HG02759 (cell line): ENCODE measurements around the gene UBL7.
"Not testable (repeated sequence)": the region's sequence is repeated elsewhere in the genome, so short reads cannot be mapped to it uniquely, and the experiment has no call there.

ENCODE experiments used
- ATAC-seq: cut with Tn5 transposase; IDR thresholded peaks from one replicate; pipeline ENCODE4 v1.9.1; 2021; ENCODE audit warnings: mild to moderate bottlenecking, moderate library complexity; ENCODE audit not compliant: unreplicated experiment

The UBL7 gene

GRCh38 chr15:74464216-74464615, 3.3 kb upstream of the UBL7 start:
- no peak for ATAC-seq

- ATAC-seq = no peak
Measured at GRCh38 chr15:74463634-74464033, 2.7 kb upstream of the UBL7 start.

GRCh38 chr15:74461847-74462511, 1.0 kb upstream of the UBL7 start:
- no peak for ATAC-seq

GRCh38 chr15:74460298-74460697, 662 bp downstream of the UBL7 start:
- no peak for ATAC-seq

GRCh38 chr15:74459798-74460197, 1.2 kb downstream of the UBL7 start:
- ATAC-seq = not testable (repeated sequence)

GRCh38 chr15:74458473-74458872, 2.5 kb downstream of the UBL7 start:
- no peak for ATAC-seq

- ATAC-seq = not testable (repeated sequence)
Measured at GRCh38 chr15:74457036-74457435, 3.9 kb downstream of the UBL7 start.

- ATAC-seq = no peak
Measured at GRCh38 chr15:74454764-74455500, 6.0 kb downstream of the UBL7 start.

- ATAC-seq = no peak
Measured at GRCh38 chr15:74453925-74454763, 6.8 kb downstream of the UBL7 start.

- ATAC-seq = no peak
Measured at GRCh38 chr15:74451861-74452835, 8.8 kb downstream of the UBL7 start.

GRCh38 chr15:74451322-74451721, 9.6 kb downstream of the UBL7 start:
- no peak for ATAC-seq

- ATAC-seq = no peak
Measured at GRCh38 chr15:74449643-74450205, 11.2 kb downstream of the UBL7 start.

GRCh38 chr15:74449095-74449494, 11.9 kb downstream of the UBL7 start:
- no peak for ATAC-seq

GRCh38 chr15:74445816-74446763, 14.9 kb downstream of the UBL7 start:
- no peak for ATAC-seq

- ATAC-seq = no peak
Measured at GRCh38 chr15:74444106-74445062, 16.6 kb downstream of the UBL7 start.

GRCh38 chr15:74443100-74443909, 17.7 kb downstream of the UBL7 start:
- no peak for ATAC-seq

- no peak for ATAC-seq
Measured at GRCh38 chr15:74442604-74443003, 18.4 kb downstream of the UBL7 start.
